ENCODE results near the gene CFAP90.

DNA sequence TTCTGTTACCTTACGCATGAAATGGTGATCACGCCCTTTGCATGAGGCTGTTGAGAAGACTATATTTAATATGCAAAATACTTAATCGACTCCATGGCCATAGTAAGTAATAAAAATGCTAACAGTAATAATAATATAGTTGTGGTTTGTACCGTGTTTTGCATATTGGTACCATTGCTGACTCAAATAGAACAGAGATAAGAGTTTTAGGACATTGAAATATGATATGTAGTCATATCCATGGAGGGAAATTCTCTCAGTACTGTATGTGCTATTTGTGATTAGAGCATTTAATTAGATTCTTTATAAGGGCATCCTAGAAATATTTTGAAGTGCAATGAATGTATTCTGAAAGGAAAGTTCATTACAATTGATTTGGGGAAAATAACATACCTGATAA is 41.9 kb downstream of the CFAP90 start:
- TF ChIP-seq, protein P1, sequence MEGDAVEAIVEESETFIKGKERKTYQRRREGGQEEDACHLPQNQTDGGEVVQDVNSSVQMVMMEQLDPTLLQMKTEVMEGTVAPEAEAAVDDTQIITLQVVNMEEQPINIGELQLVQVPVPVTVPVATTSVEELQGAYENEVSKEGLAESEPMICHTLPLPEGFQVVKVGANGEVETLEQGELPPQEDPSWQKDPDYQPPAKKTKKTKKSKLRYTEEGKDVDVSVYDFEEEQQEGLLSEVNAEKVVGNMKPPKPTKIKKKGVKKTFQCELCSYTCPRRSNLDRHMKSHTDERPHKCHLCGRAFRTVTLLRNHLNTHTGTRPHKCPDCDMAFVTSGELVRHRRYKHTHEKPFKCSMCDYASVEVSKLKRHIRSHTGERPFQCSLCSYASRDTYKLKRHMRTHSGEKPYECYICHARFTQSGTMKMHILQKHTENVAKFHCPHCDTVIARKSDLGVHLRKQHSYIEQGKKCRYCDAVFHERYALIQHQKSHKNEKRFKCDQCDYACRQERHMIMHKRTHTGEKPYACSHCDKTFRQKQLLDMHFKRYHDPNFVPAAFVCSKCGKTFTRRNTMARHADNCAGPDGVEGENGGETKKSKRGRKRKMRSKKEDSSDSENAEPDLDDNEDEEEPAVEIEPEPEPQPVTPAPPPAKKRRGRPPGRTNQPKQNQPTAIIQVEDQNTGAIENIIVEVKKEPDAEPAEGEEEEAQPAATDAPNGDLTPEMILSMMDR (IDR thresholded peaks at IDR 0.05): no peak
- no peak for TF ChIP-seq EP300 (IDR thresholded peaks at IDR 0.05)

Data from tibial nerve (tissue), 4 donors.